Smooth muscle cell (in vitro differentiated cells): ENCODE measurements around the gene RASGEF1C. TPM values are rescaled to one million over a fixed set of nuclear protein-coding genes. Genes with fewer than 3 reads are reported as not detected.

Source experiments
- DNase-seq: peaks from one replicate; lab custom pipeline; 2025; ENCODE audit not compliant: unreplicated experiment; lab: John Stamatoyannopoulos, UW
- H2AFZ ChIP-seq: fragments of 200-600 bp; sonication (generic); 2 replicates; pipeline ENCODE4 v1.6.0; 2016; ENCODE audit warnings: antibody characterized with exemption, low read depth, mild to moderate bottlenecking
- H3F3A ChIP-seq: fragments of 200-600 bp; sonication (generic); 2 replicates; pipeline ENCODE4 v1.6.0; 2017; ENCODE audit warnings: antibody characterized with exemption, low read depth
- H3K27ac ChIP-seq: fragments of 200-600 bp; sonication (generic); 2 replicates; pipeline ENCODE4 v1.5.1; 2016; ENCODE audit warnings: low read depth, mild to moderate bottlenecking
- H3K27me3 ChIP-seq: fragments of 200-600 bp; sonication (generic); 2 replicates; pipeline ENCODE4 v1.6.1; 2016; ENCODE audit warnings: low read depth, mild to moderate bottlenecking
- H3K36me3 ChIP-seq: fragments of 200-600 bp; sonication (generic); 2 replicates; pipeline ENCODE4 v1.5.1; 2016; ENCODE audit warnings: low read depth
- H3K4me1 ChIP-seq: fragments of 200-600 bp; sonication (generic); 2 replicates; pipeline ENCODE4 v1.5.1; 2016; ENCODE audit warnings: low read depth
- H3K4me2 ChIP-seq: fragments of 200-600 bp; sonication (generic); 2 replicates; pipeline ENCODE4 v1.6.0; 2016; ENCODE audit warnings: mild to moderate bottlenecking
- H3K4me3 ChIP-seq: fragments of 200-600 bp; sonication (generic); 2 replicates; pipeline ENCODE4 v1.5.1; 2016; ENCODE audit warnings: mild to moderate bottlenecking
- H3K79me2 ChIP-seq: fragments of 200-600 bp; sonication (generic); 2 replicates; pipeline ENCODE4 v1.6.0; 2016; ENCODE audit warnings: low read depth, mild to moderate bottlenecking
- H3K9ac ChIP-seq: fragments of 200-600 bp; sonication (generic); 2 replicates; pipeline ENCODE4 v1.6.0; 2016; ENCODE audit warnings: low read depth
- H3K9me3 ChIP-seq: fragments of 200-600 bp; sonication (generic); replicated peaks from 2 replicates; pipeline ENCODE4 v1.5.1; 2016; ENCODE audit warnings: low read depth
- H4K20me1 ChIP-seq: fragments of 200-600 bp; sonication (generic); 2 replicates; pipeline ENCODE4 v1.6.0; 2016; ENCODE audit warnings: low read depth
- CTCF ChIP-seq: fragments of 200-600 bp; sonication (generic); IDR thresholded peaks from 2 replicates; pipeline ENCODE4 v1.5.1; 2017; ENCODE audit warnings: borderline replicate concordance, mild to moderate bottlenecking, antibody characterized with exemption; ENCODE audit not compliant: insufficient read depth, poor library complexity, severe bottlenecking
- WGBS: methylation state at CpG from one replicate; pipeline ENCODE4 v1.1.7; 2016; ENCODE audit warnings: low lambda C conversion rate; 5-methylcytosine and 5-hydroxymethylcytosine counted together
- polyA plus RNA-seq: library from polyadenylated mRNA; unstranded; fragments of >200 nt; fragmentation: Nextera tagmentation; extraction: Ambion mirVana; gene quantifications from 2 replicates; pipeline ENCODE4 v1.2.1, GENCODE V29; 2016
- total RNA-seq: library from RNA; depleted of rRNA; stranded (reverse); fragments of >200 nt; gene quantifications from 2 replicates; pipeline ENCODE4 v1.2.3, GENCODE V29; 2014

RASGEF1C gene
- total and polyA plus RNA-seq, 2 experiments from 2014 or later, result 0.14 TPM; not detected in 1

- DNase-seq, result no peak
- H3K9me3 ChIP-seq, result no peaks in the 10 kb centered on the region
- 88% methylated on average over 31 of the region's 32 CpGs for WGBS
- no peaks in the 10 kb centered on the region for H3K79me2 ChIP-seq
- H3K36me3 ChIP-seq, result no peaks in the 10 kb centered on the region
- H3K4me2 ChIP-seq, result no peak overlapping the region
- no peak overlapping the region for H3K4me3 ChIP-seq
- no peak overlapping the region for H3K9ac ChIP-seq
- no peaks in the 10 kb centered on the region for H4K20me1 ChIP-seq
- H2AFZ ChIP-seq, result no peak overlapping the region
- H3F3A ChIP-seq, result no peaks in the 10 kb centered on the region
- H3K27ac ChIP-seq, result no peak overlapping the region
- TF ChIP-seq CTCF, result no peak
- peaks cover 3% of the 10 kb centered on the region for H3K4me1 ChIP-seq
- H3K27me3 ChIP-seq, result no peaks in the 10 kb centered on the region
These were observed 38.8 kb downstream of the RASGEF1C start for GRCh38 chr5:180170106-180170809.

GRCh38 chr5:180169248-180170105 lies 39.5 kb downstream of the RASGEF1C start:
- 86% methylated on average over 14 of the region's 23 CpGs for WGBS
- H3K4me2 ChIP-seq, result no peak overlapping the region
- H3K27me3 ChIP-seq, result no peaks in the 10 kb centered on the region
- no peaks in the 10 kb centered on the region for H3K36me3 ChIP-seq
- H3F3A ChIP-seq, result no peaks in the 10 kb centered on the region
- no peaks in the 10 kb centered on the region for H3K9me3 ChIP-seq
- H3K4me1 ChIP-seq, result peaks cover 3% of the 10 kb centered on the region
- H2AFZ ChIP-seq, result no peak overlapping the region
- H4K20me1 ChIP-seq, result no peaks in the 10 kb centered on the region
- H3K27ac ChIP-seq, result no peak overlapping the region
- no peak overlapping the region for H3K4me3 ChIP-seq
- no peak for DNase-seq
- no peak overlapping the region for H3K9ac ChIP-seq
- H3K79me2 ChIP-seq, result no peaks in the 10 kb centered on the region
- no peak for TF ChIP-seq CTCF

- no peak for DNase-seq
- WGBS, result 94% methylated on average over 6 of the region's 6 CpGs
These were observed 40.3 kb downstream of the RASGEF1C start for GRCh38 chr5:180168758-180169157.

More at GRCh38 chr5:180168758-180169157, 40.3 kb downstream of the RASGEF1C start:
- Histone ChIP-seq H3K27me3 (no peaks in the 10 kb centered on the region), H3K4me3 (no peak overlapping the region), H3F3A (no peaks in the 10 kb centered on the region), H4K20me1 (no peaks in the 10 kb centered on the region), H3K4me1 (peaks cover 3% of the 10 kb centered on the region), H3K4me2 (no peak overlapping the region), H3K36me3 (no peaks in the 10 kb centered on the region), H3K9ac (no peak overlapping the region), H3K27ac (no peak overlapping the region), H2AFZ (no peak overlapping the region), H3K79me2 (no peaks in the 10 kb centered on the region), H3K9me3 (no peaks in the 10 kb centered on the region)
- TF ChIP-seq CTCF, result no peak
